ENCODE results near the gene NXPH4.

Gene NXPH4

DNA sequence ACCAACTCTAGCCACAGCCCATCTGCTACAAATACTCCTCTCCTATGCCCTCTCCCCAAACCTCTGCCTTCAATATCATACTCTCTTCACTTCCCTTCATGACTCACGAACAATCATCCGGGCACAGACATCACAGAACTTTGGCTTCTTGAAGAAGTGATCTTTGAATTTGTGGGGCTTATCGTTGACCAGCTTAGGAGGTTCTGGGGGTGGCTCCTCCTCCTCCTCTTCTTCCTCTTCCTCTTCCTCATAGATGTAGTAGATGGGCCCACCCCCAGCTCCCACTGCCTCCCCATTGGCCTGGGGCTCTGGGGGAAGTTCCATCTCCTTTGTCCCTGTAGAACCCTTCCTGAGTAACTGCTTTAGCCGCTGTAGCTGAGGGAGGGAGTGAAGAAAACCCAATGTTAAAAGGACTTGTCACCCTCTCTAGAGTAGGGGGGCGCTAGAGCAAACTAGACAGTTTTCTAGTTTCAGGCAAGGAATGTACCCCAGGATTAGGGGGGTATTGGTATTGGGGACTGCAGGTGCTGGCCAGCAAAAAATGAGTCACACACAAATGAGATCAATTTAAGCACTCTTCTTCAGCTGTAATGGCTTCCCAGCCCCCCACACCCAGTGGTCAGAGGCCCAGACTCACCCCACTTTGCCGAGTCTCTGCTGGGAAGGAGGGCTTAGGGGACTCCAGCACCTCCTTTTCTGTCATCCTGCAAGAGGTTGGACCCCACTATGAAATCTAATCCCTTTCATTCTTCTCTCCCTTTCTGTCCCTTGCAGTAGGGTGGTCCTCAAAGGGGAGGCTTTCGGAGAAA is 32.5 kb downstream of the NXPH4 start:
- FAIRE-seq, result no peak

DNA sequence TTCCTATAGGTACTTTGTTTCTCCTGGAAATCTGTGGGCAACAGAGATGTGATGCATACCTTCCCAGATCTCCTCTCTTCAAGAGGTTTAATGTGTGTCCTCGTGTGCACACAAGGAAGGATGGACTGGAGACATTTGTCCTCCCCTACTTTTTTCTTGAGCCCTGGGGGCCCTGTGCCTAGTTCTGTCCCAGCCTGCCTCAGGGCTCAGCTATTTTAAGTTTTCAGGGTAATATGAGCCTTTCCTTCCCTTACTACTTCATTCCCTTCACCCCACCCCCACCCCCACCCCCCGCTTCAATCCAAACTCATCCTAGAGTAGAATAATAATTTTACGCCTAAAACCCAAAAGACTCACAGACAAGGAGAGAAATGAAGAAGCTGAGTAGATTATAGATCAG is 33.9 kb downstream of the NXPH4 start:
- FAIRE-seq, result no peak

DNA sequence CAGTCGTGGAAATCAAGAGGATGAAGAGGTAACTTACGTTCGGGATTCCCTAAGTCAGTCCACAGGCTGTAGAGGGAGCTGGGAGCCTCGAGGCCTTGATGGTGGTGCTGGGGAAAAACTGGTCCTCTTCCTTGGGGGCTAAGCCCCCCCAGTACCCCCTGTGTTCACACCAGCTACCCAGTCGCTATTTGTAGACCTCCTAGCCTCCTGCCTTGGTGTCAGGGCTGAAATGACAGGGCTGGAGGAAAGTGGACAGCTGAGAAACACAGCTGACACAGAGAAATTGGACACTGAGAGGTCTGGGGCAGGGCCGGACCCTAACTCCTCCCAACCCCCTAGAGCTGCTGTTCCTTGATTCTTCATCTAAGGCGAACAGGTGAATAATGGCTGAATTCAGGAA is 34.4 kb downstream of the NXPH4 start, which contains the start of gene STAC3:
Gene STAC3, minus strand, starts transcription at position 232 of the 400 bp plus-strand sequence. CDS start 1,551 bp downstream, outside the sequence.
- no peak for FAIRE-seq

DNA sequence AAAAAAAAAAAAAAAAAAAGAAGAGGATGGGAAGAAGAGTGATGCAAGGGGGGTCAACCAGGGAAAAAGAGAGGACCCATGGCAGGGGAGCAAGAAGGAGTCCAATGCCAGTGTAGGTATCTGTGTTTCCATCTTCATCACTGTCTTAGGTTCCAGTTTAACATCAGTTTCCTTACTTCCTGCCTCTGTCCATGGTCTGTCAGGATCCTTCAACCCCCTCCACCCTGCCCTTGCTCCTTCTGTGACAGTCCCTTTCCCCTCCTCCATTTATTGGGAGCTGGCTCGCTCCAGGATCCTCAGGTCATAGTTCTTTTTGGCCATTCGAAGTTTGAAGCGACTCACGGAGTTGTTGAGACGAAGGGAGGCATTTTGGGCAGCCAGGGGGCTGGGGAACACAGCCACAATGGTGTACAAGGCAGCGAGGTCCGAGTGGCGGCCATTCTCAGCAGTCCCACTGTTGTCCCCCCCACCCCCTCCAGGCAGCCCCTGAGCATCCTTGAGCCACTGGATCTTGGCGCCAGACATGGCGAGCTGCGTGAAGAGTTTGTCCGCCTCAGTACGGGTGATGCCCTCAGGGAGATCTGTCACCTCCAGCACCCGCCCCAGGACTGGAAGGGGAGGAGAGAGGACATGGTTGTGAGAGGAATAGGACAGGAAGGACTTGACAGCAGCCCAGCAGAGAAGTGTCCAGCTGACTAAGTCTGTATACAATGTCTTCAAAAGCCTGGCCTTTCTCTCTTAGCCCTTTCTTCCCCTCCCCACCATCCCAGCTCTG is 38.1 kb downstream of the NXPH4 start:
- no peak for FAIRE-seq

DNA sequence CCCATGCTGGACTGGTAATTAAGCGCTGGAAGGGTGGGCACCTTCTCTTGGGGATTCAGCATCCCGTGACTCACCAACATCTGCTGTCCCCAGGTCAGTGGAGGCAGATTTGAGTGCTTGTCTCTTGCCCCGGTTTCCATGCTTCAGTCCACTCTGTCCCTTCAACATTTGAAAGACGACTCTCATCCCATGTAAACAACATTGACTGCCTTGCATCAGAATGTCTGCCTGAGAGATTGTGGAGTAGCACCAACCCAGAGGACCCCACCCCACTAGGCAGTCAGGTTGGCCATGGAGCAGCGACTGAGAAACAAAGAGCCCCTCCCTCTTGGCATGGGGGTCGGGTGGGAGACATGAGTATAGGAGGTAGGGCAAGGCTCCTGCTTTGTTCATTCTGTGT is 39.3 kb downstream of the NXPH4 start:
- FAIRE-seq, result no peak

DNA sequence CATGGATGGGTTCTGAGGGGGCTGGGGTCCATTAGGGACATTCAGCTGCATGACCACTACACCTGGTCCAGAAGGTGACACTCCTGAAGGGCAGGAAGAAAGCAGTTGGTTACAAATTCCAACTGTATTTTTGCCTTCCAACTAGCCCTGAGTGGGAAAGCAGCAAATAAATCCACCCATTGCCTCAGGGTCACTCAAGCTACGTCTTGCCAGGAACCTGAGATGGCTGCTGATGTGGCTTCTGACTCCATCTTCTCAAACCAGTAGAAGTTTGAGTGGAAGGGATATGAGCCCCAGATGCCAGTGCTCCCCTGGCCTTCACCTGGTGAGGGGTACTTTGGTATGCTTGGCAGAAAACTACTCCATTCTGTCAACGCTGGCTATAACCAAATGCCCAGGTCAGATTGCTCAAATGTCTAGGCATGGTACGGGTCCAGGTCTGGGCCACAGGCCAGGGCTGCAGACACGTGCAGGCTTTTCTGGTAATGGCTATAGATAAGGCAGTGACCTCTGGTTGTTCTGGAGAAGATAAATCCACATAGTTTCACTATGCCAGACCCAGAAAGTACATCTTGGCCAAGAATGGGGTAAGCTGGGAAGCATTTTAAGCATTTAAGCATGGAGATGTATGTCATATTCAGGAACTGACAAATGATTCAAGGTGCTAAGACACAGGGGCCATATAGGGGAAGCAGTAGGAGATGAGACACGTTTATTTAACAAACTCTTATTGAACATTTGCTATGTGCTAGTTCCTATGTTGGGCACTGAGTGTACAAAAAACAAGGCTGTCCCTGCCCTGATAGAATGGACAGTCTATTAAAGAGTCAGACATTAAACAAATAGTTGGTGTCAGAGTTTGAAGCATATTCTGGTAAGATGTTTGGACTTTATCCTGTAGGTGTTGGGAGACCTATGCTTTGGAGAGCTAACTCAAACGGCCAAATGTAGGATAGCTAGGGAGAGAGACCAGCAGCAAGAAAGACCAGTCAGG is 42.7 kb downstream of the NXPH4 start:
- FAIRE-seq, result no peak

DNA sequence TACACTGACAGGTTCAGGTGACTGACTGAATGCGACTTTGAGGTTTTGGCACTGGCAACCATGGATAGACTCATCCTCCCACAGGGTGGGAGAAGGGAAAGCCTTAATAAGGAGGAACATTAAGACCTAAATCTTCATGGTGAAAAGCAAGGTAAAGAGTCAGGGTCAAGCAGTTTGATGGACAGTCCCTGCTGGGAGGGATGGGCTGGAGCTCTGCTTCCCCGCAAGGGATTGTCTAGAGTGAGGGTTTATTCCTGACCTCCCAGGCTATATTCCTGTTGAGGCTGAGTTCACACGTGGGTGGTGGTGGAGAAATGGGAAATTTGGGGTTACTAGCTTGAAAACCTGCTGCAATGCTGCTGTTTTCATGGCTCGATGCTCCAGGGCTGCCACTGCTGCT is 43.8 kb downstream of the NXPH4 start:
- no peak for FAIRE-seq

DNA sequence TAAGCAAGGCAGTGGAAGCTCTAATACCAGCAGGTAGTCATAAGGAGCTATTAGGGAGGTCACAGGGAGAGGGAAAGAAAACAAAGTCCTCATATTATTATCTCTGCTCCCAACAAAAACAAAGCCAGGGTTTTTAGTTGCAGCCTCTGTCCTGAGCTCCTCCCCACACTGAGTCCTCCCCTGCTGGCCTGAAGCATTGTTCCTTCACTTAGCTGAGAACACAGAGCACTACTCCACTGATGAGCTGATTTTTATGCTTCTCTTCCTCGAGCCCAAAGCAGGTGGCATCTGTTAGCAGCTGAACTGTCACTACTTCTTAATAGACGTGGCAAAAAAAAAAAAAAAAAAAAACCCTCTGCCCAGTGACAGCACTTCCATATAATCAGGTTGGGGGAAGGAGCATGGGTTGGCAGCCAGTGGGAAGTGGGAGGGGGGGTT is 44.9 kb downstream of the NXPH4 start:
- FAIRE-seq, result no peak

DNA sequence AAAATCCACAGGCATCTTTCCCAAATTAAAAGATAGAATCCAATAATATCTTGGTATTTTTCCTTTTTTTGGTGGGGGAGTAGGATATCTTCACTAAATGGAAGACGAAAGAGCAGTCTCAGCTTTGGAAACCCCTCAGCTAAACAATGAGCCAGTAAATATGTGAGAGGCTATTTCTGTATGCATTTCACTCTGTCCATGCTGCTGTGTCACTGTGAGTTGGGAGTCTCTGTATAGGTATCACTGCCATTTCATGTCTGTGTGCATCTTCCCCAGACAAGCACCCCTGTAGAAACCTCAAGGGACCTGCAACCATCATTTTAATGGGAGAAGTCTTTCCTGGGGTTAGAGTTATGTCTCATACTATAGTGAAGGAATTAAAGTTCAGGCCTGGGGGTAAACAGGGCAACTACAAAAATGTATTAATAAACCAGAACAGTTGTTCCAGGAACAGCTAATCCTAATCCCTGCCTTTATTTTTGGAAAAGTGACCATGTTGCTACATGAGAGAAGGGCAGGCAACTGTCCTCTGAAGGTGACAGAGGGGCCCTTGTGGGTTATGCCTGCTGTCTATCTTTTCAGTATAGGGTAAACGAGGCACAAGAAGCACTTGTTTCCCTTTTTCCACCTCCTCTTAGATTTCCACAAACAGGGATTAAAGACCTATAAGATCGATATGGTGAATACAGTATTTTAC is 45.7 kb downstream of the NXPH4 start:
- no peak for FAIRE-seq

DNA sequence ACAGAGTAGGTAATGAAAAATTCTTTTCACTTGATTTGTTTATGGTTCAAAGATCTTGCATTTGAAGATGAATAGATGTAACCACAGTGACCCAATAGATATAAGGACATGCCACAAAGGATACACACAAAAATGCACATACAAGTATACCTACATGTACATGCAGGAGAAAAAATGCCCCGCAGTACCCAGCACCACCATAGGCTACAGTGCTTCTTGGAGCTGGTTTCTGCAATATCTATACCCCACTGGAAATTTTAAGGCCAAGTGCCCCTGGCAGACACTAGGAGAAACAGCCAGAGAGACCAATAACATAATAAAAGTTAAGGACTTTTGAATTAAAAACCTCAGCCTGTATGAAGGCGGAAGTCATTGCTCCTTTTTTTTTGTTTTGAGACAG is 46.5 kb downstream of the NXPH4 start:
- no peak for FAIRE-seq

DNA sequence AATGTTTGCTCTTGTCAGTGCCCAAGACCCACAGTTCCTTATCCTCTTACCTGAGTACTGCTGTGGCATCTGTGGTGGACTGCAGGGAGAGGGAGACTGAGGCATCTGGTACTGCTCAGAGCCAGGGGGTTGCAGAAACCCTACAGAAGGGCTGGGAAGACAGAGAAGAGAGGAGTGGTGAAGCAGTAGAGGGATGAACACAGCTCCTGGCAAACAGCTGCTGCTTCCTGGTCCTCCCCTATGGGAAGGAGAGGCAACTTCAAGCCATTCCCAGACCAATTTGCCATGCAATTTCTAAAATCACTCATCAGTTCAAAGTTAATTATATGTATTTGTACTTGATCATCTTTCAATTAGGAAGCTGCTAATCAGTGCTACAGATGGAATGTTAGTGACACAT is 50.1 kb downstream of the NXPH4 start:
- FAIRE-seq, result no peak

DNA sequence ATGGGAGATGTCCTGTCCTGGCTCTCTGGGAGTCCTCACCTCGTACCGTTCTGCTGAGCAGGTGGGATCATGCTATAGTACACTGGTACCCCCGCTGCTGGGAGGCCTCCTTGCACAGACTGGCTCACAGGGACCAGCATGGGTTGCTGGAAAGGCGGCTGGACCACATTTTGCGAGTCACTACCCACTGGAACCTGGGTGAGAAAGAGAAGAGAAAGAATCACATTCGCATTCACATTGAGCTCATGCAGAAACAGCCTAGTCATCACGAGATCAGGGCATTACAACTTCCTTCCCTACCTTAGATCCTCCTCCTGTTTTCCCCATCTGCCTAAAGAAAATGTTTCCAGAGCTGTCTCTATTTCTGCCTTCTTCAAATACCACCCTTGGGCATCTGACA is 51.7 kb downstream of the NXPH4 start:
- no peak for FAIRE-seq

DNA sequence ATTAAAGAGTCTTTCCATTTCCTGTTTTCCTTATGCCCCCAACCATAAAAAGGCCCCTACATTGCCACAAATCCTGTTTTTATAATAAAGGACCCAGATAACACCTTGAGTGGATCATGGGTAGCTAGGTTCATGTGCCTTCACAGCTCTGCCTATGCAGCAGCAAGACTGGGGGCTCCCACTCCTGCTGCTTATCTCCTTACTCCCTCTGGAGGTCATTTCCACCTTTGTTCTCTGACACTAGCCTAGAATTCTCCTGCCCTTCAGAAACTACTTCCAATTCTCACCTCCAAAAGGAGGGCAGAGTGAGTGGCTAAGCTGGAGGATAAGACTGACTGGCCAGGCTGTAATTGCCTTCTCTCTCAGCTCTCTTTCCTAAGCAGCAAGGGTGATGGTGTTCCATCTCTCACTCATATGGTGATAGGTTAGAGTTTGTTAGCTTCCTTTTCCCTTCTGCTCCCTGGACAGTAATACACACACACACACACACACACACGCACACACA is 54.4 kb downstream of the NXPH4 start:
- no peak for FAIRE-seq

DNA sequence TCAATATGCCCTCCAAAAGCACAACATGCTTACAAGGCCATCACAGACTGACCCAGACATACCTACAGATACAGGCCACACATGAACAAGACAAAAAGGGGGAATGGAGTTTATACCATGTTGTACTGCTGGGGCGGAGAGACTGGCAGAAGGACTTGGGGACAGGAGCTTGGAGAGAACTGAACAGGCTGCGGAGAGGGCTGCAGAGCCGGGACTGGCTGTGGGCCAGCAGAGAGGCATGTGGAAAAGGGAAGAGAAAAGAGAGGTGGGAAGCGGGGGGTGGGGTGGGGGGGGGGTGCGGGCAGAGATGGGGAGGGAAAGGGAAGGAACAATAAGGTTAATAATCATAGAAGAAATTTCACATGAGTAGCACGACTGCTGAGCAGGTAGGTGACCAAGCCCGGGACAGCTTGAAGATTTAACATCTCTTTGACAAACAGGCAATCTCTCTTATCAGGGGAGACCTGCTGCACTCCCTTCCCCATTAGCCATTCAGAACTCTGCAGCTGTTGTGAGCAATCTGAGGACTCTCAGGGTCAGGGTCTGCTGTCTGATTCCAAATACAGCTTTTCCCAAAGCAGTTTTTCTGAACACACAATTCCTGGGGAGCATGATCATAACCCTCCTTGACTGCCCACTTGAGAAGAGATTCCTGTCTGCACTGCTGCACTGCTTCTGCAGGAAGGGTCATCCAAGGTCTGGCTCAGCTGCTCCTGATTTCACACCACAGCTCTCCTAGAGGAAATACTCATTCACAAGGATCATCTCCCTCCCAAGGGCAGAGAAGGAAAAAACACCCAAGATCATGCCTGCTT is 56.0 kb downstream of the NXPH4 start:
- FAIRE-seq, result no peak

DNA sequence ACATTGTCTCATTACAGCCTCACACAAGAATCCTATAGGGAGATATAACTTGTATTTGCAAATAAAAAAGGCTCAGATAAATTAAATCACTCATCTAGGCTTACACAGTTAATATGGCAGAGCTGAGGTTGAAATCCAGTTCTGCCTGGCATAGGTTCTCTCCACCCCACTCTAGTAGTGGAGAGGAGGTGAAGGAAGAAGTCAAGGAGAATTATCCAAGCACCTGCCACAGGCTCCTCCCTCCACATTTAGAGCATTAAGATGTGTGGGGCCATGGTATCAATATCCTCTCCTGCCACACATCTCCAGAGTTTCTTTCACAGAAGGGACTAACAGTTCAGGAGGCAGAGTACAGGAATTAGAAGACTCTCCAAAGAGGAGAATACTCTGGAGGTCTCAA is 56.9 kb downstream of the NXPH4 start:
- FAIRE-seq, result no peak
